ENCODE measurements around the gene LRCOL1.

GRCh38 chr12:132640936-132641335 is 30.6 kb upstream of the LRCOL1 start:
- TF ChIP-seq REST (IDR thresholded peaks at IDR 0.05; ENCODE audit: unreplicated experiment): no peak
- no peak for TF ChIP-seq CTCF (conservative IDR thresholded peaks at IDR 0.05; ENCODE audit: low read depth in 2 of 2)
- no peak for TF ChIP-seq POLR2AphosphoS5 (IDR thresholded peaks at IDR 0.05; ENCODE audit: low read depth)
- no peak for TF ChIP-seq NANOG (IDR thresholded peaks at IDR 0.05; ENCODE audit: borderline replicate concordance)
- TF ChIP-seq EZH2 (IDR thresholded peaks at IDR 0.05; ENCODE audit: low read depth, unreplicated experiment): no peak
- TF ChIP-seq CREB1 (CRISPR knock-in tag; IDR thresholded peaks at IDR 0.05; ENCODE audit: low read depth): no peak
